SK-N-SH (cell line): ENCODE data around the gene ZNF438. TPM values are rescaled to one million over a fixed set of nuclear protein-coding genes. Genes with fewer than 3 reads are reported as not detected.

ENCODE experiments used
- CTCF ChIA-PET: fragments of 300-600, 350-600 bp; formaldehyde crosslinking; extraction: SDS; loops from one replicate; lab custom pipeline; 2021; lab: Yijun Ruan, JAX
- POLR2A ChIA-PET: fragments of 350-600 bp; sonication (Branson Sonifier 250); formaldehyde crosslinking; extraction: SDS; loops from one replicate; lab custom pipeline; 2020; ENCODE audit warnings: antibody characterized with exemption, inconsistent platforms; lab: Yijun Ruan, JAX
- DNase-seq: peaks from one replicate; pipeline ENCODE4 v3.0.0; 2012
- H2AFZ ChIP-seq: fragments of 200-600 bp; sonication (generic); 2 replicates; pipeline ENCODE4 v1.8.1; 2016; ENCODE audit warnings: antibody characterized with exemption, mild to moderate bottlenecking, low read depth
- H3F3A ChIP-seq: fragments of 200-600 bp; sonication (generic); replicated peaks from 2 replicates; pipeline ENCODE3; 2016; ENCODE audit warnings: antibody characterized with exemption, mild to moderate bottlenecking; ENCODE audit not compliant: insufficient read depth
- H3K27ac ChIP-seq, 2 experiments: fragments of 200-500 bp in 1 of 2; fragments of 200-600 bp in 1 of 2; sonication (Bioruptor generic) in 1 of 2; sonication (generic), shearing (Covaris generic) in 1 of 2; 2 replicates each; pipeline versions ENCODE4 v1.5.1 to v1.6.1; 2014 to 2016; ENCODE audit warnings: low read depth in 2 of 2, inconsistent platforms in 1 of 2, low read length in 1 of 2, mild to moderate bottlenecking in 1 of 2, mixed read lengths in 1 of 2
- H3K27me3 ChIP-seq: fragments of 200-600 bp; sonication (generic), shearing (Covaris generic); 2 replicates; pipeline ENCODE4 v1.6.1; 2016; ENCODE audit warnings: mixed run types; ENCODE audit not compliant: insufficient read depth
- H3K36me3 ChIP-seq, 2 experiments: fragments of 200-500 bp in 1 of 2; fragments of 200-600 bp in 1 of 2; sonication (Bioruptor generic) in 1 of 2; sonication (generic) in 1 of 2; replicated peaks in 1 of 2; 2 replicates each; pipeline versions ENCODE3 to v1.5.1; 2014 to 2016; ENCODE audit warnings: low read length in 1 of 2, mild to moderate bottlenecking in 1 of 2; ENCODE audit not compliant: insufficient read depth in 2 of 2, control insufficient read depth in 1 of 2
- H3K4me1 ChIP-seq, 2 experiments: fragments of 200-500 bp in 1 of 2; fragments of 200-600 bp in 1 of 2; sonication (Bioruptor generic) in 1 of 2; sonication (generic), shearing (Covaris generic) in 1 of 2; 2 replicates each; pipeline versions ENCODE4 v1.5.1 to v1.6.1; 2014 to 2016; ENCODE audit warnings: low read depth in 1 of 2, low read length in 1 of 2, mixed run types in 1 of 2; ENCODE audit not compliant: insufficient read depth in 2 of 2, control insufficient read depth in 1 of 2
- H3K4me2 ChIP-seq: fragments of 200-600 bp; sonication (generic), shearing (Covaris generic); 2 replicates; pipeline ENCODE4 v1.6.1; 2017; ENCODE audit warnings: mixed run types
- H3K4me3 ChIP-seq, 2 experiments: fragments of 200-500 bp in 1 of 2; fragments of 200-600 bp in 1 of 2; sonication (Bioruptor generic) in 1 of 2; sonication (generic), shearing (Covaris generic) in 1 of 2; 2 replicates each; pipeline versions ENCODE4 v1.5.1 to v1.8.1; 2014 to 2016; ENCODE audit warnings: low read depth in 2 of 2, inconsistent platforms in 1 of 2, low read length in 1 of 2, mild to moderate bottlenecking in 1 of 2, mixed read lengths in 1 of 2, moderate library complexity in 1 of 2
- H3K79me2 ChIP-seq: fragments of 200-600 bp; sonication (generic); 2 replicates; pipeline ENCODE4 v1.8.1; 2017; ENCODE audit warnings: mild to moderate bottlenecking; ENCODE audit not compliant: insufficient read depth
- H3K9ac ChIP-seq: fragments of 200-600 bp; sonication (generic); 2 replicates; pipeline ENCODE4 v1.6.1; 2017; ENCODE audit warnings: mixed run types
- H3K9me2 ChIP-seq: fragments of 200-600 bp; sonication (generic); 2 replicates; pipeline ENCODE4 v1.6.1; 2017; ENCODE audit warnings: mixed run types
- H3K9me3 ChIP-seq: fragments of 200-600 bp; sonication (generic); 2 replicates; pipeline ENCODE4 v1.6.1; 2017; ENCODE audit warnings: mixed run types, mild to moderate bottlenecking, moderate library complexity
- H4K20me1 ChIP-seq: fragments of 200-600 bp; sonication (generic); 2 replicates; pipeline ENCODE4 v1.6.1; 2017; ENCODE audit warnings: mild to moderate bottlenecking, mixed run types; ENCODE audit not compliant: insufficient read depth
- CHD2 ChIP-seq: fragments of 150-350 bp; IDR thresholded peaks from 2 replicates; pipeline ENCODE4 v1.6.1; 2018; ENCODE audit warnings: low read length; ENCODE audit not compliant: partially characterized antibody
- ELF1 ChIP-seq: IDR thresholded peaks from 2 replicates; pipeline ENCODE4 v1.4.0; 2012
- EP300 ChIP-seq, 2 experiments: IDR thresholded peaks; 2 replicates each; pipeline versions ENCODE4 v1.4.0 to v1.6.1; 2012; ENCODE audit warnings: borderline replicate concordance in 1 of 2, low read depth in 1 of 2, low read length in 1 of 2
- FOSL2 ChIP-seq: IDR thresholded peaks from 2 replicates; pipeline ENCODE4 v1.4.0; 2012; ENCODE audit warnings: low read depth, mild to moderate bottlenecking, moderate library complexity, borderline replicate concordance
- FOXJ3 ChIP-seq: sonication (generic); formaldehyde crosslinking; IDR thresholded peaks from 2 replicates; pipeline ENCODE4 v1.5.1; 2020; ENCODE audit warnings: mild to moderate bottlenecking, missing genetic modification reagents
- FOXM1 ChIP-seq: IDR thresholded peaks from 2 replicates; pipeline ENCODE4 v1.4.0; 2012; ENCODE audit warnings: low read depth, mild to moderate bottlenecking
- GABPA ChIP-seq: IDR thresholded peaks from 2 replicates; pipeline ENCODE4 v1.4.0; 2012; ENCODE audit warnings: low read depth, mild to moderate bottlenecking
- GATA2 ChIP-seq: sonication (generic); formaldehyde crosslinking; IDR thresholded peaks from 2 replicates; pipeline ENCODE4 v1.5.0; 2020; ENCODE audit warnings: mild to moderate bottlenecking, missing genetic modification reagents
- MAX ChIP-seq: IDR thresholded peaks from 2 replicates; pipeline ENCODE4 v1.4.0; 2012; ENCODE audit warnings: low read depth
- MEF2A ChIP-seq: IDR thresholded peaks from 2 replicates; pipeline ENCODE4 v1.4.0; 2012; ENCODE audit warnings: low read depth, borderline replicate concordance
- MXI1 ChIP-seq: IDR thresholded peaks from 2 replicates; pipeline ENCODE4 v1.6.1; 2012; ENCODE audit warnings: mild to moderate bottlenecking, low read depth, low read length, improper control_type of control experiment
- POLR2AphosphoS5 ChIP-seq: IDR thresholded peaks from 2 replicates; pipeline ENCODE4 v1.6.1; 2012; ENCODE audit warnings: low read depth, low read length
- RAD21 ChIP-seq: IDR thresholded peaks from 2 replicates; pipeline ENCODE4 v1.6.1; 2012; ENCODE audit warnings: mild to moderate bottlenecking, low read length
- TAF1 ChIP-seq: IDR thresholded peaks from 2 replicates; pipeline ENCODE4 v1.6.1; 2012; ENCODE audit warnings: low read depth, mild to moderate bottlenecking, low read length, moderate library complexity, borderline replicate concordance
- TEAD4 ChIP-seq: IDR thresholded peaks from 2 replicates; pipeline ENCODE4 v1.4.0; 2012; ENCODE audit warnings: mild to moderate bottlenecking, borderline replicate concordance; ENCODE audit not compliant: insufficient read depth
- whole genome bisulfite sequencing: methylation state at CpG from one replicate; pipeline ENCODE4 v1.1.6; 2017; ENCODE audit warnings: low lambda C conversion rate; 5-methylcytosine and 5-hydroxymethylcytosine counted together
- polyA plus RNA-seq, 3 experiments: library from polyadenylated mRNA; depleted of rRNA; stranded (reverse); fragments of >200 nt; gene quantifications; 2 replicates each; pipeline ENCODE4 v1.2.3, GENCODE V29; 2012
- TF ChIP-seq, protein P1 (sequence below): fragments of 150-350 bp; IDR thresholded peaks from 2 replicates; pipeline ENCODE4 v1.6.1; 2016; ENCODE audit warnings: mild to moderate bottlenecking, low read depth, low read length
- TF ChIP-seq, protein P2 (sequence below): IDR thresholded peaks from 2 replicates; pipeline ENCODE4 v1.4.0; 2012; ENCODE audit warnings: low read depth, borderline replicate concordance
- TF ChIP-seq, protein P3 (sequence below): fragments of 200-600 bp; sonication (generic); IDR thresholded peaks from 2 replicates; pipeline ENCODE4 v1.6.1; 2017; ENCODE audit warnings: antibody characterized with exemption, mild to moderate bottlenecking, moderate library complexity

Gene ZNF438
- polyA plus RNA-seq, 1 of the 3 experiments (the other 2 are of a cell fraction), result 2.1 TPM

- no peaks in the 10 kb centered on the region for H3K36me3 ChIP-seq
- peak overlapping the region in 1 of 2 experiments; percentile 15; a peak in 1 of 4 replicates for H3K27ac ChIP-seq
- H4K20me1 ChIP-seq, result no peaks in the 10 kb centered on the region
- H3K27me3 ChIP-seq, result no peaks in the 10 kb centered on the region
- H3K9me2 ChIP-seq, result no peaks in the 10 kb centered on the region
- no peak overlapping the region for H3K4me3 ChIP-seq
- H3K9me3 ChIP-seq, result peaks cover 8% of the 10 kb centered on the region; the same call in 1 of the 2 replicates
- no peak overlapping the region for H3K9ac ChIP-seq
- WGBS, result 99% methylated on average over 3 of the region's 3 CpGs
- no peak overlapping the region for H3K4me2 ChIP-seq
- no peak overlapping the region for H2AFZ ChIP-seq
- DNase-seq, result no peak
- H3F3A ChIP-seq, result peaks cover 5% of the 10 kb centered on the region
- no peaks in the 10 kb centered on the region for H3K79me2 ChIP-seq
- H3K4me1 ChIP-seq, result peaks cover 0 to under 1% of the 10 kb centered on the region in 2 experiments; a peak in 2 of 4 replicates
- TF ChIP-seq FOXJ3 (CRISPR knock-in tag), result no peak
- TF ChIP-seq, protein P1, sequence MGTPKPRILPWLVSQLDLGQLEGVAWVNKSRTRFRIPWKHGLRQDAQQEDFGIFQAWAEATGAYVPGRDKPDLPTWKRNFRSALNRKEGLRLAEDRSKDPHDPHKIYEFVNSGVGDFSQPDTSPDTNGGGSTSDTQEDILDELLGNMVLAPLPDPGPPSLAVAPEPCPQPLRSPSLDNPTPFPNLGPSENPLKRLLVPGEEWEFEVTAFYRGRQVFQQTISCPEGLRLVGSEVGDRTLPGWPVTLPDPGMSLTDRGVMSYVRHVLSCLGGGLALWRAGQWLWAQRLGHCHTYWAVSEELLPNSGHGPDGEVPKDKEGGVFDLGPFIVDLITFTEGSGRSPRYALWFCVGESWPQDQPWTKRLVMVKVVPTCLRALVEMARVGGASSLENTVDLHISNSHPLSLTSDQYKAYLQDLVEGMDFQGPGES, result no peak
- TF ChIP-seq, protein P2, sequence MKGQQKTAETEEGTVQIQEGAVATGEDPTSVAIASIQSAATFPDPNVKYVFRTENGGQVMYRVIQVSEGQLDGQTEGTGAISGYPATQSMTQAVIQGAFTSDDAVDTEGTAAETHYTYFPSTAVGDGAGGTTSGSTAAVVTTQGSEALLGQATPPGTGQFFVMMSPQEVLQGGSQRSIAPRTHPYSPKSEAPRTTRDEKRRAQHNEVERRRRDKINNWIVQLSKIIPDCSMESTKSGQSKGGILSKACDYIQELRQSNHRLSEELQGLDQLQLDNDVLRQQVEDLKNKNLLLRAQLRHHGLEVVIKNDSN, result no peak
- TF ChIP-seq, protein P3, sequence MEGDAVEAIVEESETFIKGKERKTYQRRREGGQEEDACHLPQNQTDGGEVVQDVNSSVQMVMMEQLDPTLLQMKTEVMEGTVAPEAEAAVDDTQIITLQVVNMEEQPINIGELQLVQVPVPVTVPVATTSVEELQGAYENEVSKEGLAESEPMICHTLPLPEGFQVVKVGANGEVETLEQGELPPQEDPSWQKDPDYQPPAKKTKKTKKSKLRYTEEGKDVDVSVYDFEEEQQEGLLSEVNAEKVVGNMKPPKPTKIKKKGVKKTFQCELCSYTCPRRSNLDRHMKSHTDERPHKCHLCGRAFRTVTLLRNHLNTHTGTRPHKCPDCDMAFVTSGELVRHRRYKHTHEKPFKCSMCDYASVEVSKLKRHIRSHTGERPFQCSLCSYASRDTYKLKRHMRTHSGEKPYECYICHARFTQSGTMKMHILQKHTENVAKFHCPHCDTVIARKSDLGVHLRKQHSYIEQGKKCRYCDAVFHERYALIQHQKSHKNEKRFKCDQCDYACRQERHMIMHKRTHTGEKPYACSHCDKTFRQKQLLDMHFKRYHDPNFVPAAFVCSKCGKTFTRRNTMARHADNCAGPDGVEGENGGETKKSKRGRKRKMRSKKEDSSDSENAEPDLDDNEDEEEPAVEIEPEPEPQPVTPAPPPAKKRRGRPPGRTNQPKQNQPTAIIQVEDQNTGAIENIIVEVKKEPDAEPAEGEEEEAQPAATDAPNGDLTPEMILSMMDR, result no peak
- TF ChIP-seq FOSL2, result 0 out of 2 replicates have a peak, but pooled peaks have one; percentile 4
- CTCF ChIA-PET, result interaction anchor here (1.0 to 1.1 kb wide), 2 partner anchors 23 to 201 kb away, joined by 3 to 4 read pairs; no protein-coding TSS in a partner anchor
- POLR2A ChIA-PET, result no interaction called here
Observed at GRCh38 chr10:30999070-30999712, 32.5 kb downstream of the ZNF438 start.

DNA sequence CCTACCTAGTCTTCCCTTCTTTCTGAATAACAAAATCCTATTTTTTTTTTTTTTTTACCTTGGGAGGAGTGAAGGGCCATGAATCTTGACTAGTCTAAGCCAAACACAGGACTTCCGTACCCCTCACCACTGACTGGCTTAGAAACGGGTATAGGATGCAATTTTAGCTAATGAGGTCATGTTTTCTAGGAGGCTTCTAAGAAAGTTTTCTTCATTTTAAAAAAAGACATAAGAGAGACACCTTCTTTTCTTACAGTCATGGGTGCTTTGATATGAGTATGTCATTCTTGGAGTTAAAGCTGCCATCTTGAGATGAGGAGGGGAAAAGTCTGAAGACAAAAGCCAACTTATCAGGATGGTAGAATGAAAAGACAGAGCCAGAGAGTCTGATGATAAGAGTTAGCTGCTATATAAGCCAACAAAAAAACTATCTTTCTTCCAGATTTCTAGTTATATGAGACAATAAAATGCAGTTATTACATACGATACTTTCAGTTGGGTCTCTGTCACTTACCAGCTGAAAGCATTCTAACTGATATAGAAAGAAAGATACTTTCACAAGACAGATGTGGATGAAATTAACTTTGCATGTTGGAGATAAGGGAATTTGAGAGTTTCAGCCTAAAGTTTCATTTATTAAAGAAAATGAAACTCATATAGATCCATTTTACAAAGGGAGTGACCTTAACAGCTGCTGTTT, 34.0 kb downstream of the ZNF438 start:
- Histone ChIP-seq H3K9me2 (no peaks in the 10 kb centered on the region), H3F3A (no peaks in the 10 kb centered on the region), H3K79me2 (no peaks in the 10 kb centered on the region), H3K4me3 (no peak overlapping the region), H4K20me1 (no peaks in the 10 kb centered on the region), H3K36me3 (no peaks in the 10 kb centered on the region), H2AFZ (no peak overlapping the region), H3K9ac (no peak overlapping the region), H3K27me3 (no peaks in the 10 kb centered on the region), H3K27ac (no peak overlapping the region), H3K9me3 (peaks cover 8% of the 10 kb centered on the region; the same call in 1 of the 2 replicates), H3K4me1 (no peaks in the 10 kb centered on the region; a peak in 1 of 4 replicates), H3K4me2 (no peak overlapping the region)
- ChIA-PET CTCF (interaction anchor here (0.8 to 1.4 kb wide), 3 partner anchors 31 to 407 kb away, joined by 3 read pairs; no protein-coding TSS in a partner anchor), POLR2A (no interaction called here)
- no peak for DNase-seq
- WGBS, result 89% methylated on average over 3 of the region's 3 CpGs
- TF ChIP-seq MXI1 (no peak), TEAD4 (no peak), FOXM1 (no peak), GABPA (no peak), ELF1 (no peak), GATA2 (CRISPR knock-in tag) (no peak), RAD21 (no peak), FOSL2 (no peak), TAF1 (no peak), POLR2AphosphoS5 (no peak), FOXJ3 (CRISPR knock-in tag) (no peak), MAX (no peak), EP300 (IDR thresholded peaks at IDR 0.05; ENCODE audit: borderline replicate concordance in 1 of 2, low read depth in 1 of 2, low read length in 1 of 2) (no peak), CHD2 (no peak), MEF2A (no peak)
- TF ChIP-seq, protein P3, result no peak
